ENCODE measurements around the gene C2orf68.
"Not testable (repeated sequence)": the region's sequence is repeated elsewhere in the genome, so short reads cannot be mapped to it uniquely, and the experiment has no call there.

The C2orf68 gene

DNA sequence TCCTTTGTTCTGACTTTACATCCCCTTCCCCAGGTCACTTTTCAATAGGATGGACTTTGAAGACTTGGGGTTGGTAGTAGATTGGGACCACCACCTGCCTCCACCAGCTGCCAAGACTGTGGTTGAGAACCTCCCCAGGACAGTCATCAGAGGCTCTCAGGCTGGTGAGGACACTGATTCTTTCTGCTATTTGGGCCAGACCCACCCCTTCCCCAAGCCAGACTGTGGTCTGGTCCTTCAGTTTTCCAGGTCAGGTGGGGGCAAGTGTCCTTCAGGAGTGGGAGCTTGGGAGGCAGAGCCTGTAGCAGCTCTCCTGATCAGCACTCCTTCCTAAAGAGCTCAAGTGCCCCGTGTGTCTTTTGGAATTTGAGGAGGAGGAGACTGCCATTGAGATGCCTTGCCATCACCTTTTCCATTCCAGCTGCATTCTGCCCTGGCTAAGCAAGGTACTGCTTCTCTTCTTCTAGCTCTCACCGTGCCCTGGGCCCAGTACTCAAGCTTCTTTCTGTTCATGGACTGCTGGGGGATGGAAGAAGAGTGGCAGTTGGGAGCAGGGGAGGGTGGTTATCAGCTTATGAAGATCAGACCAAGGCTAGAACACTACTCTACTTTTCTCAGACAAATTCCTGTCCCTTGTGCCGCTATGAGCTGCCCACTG is 15.3 kb downstream of the C2orf68 start:
- H3K36me3 Mint-ChIP-seq = no peaks in the 10 kb centered on the region
- peaks cover 33% of the 10 kb centered on the region for H3K4me1 Mint-ChIP-seq
- H3K4me3 Mint-ChIP-seq = peak overlapping the region; percentile 99

GRCh38 chr2:85596026-85596333 is 15.9 kb downstream of the C2orf68 start:
- Mint-ChIP-seq H3K4me3 (peak overlapping the region; percentile 99), H3K4me1 (peaks cover 33% of the 10 kb centered on the region), H3K27me3 (no peaks in the 10 kb centered on the region), H3K9me3 (no peaks in the 10 kb centered on the region), H3K27ac (peak overlapping the region; percentile 97), H3K36me3 (no peaks in the 10 kb centered on the region)

More for the DNA sequence above, 15.3 kb downstream of the C2orf68 start:
- no peaks in the 10 kb centered on the region for H3K9me3 Mint-ChIP-seq
- H3K27ac Mint-ChIP-seq = peak overlapping the region; percentile 59
- H3K27me3 Mint-ChIP-seq = no peaks in the 10 kb centered on the region

DNA sequence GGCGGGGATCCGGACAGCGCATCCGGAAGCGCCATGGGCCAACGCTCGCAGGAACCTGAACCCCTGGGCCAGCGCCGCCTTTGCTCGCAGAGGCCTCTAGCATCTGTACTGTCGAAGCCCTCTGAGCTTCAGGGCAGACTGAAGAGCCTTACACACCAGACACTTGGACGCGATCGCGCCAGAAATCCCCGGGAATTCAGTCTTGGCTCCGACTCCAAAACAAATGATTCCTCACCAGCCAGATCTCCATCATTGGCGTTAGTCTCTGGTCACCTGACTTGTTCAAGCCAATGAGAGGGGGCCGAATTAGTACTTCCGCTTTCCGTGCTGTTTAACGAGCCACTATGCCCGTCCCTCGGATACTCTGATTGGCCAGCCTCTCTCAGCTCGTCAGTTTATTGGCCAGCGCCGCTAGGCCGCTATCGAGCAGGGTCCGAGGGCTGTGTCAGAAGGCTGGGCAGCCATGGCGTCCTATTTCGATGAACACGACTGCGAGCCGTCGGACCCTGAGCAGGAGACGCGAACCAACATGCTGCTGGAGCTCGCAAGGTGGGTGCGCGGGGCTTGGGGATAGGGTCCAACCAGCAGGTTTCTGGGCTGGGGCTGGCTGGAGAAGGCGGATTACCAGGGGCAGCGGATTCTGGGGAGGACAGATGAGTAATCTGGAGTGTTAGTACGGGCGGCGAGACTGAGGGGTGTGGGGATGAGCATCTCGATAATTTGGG is 16.4 kb downstream of the C2orf68 start, which contains the start of gene RNF181:
Gene RNF181, plus strand, starts transcription at position 445 of the 725 bp plus-strand sequence. Its CDS starts 19 bp downstream, at position 464.
- Mint-ChIP-seq H3K4me1 (peaks cover 36% of the 10 kb centered on the region), H3K9me3 (no peaks in the 10 kb centered on the region), H3K4me3 (peak within 1 kb of the TSS; percentile 99), H3K27ac (peak within 1 kb of the TSS; percentile 97), H3K36me3 (no peaks in the 10 kb centered on the region), H3K27me3 (no peaks in the 10 kb centered on the region)

GRCh38 chr2:85594715-85595300 is 17.1 kb downstream of the C2orf68 start:
- Mint-ChIP-seq H3K4me3 (peak overlapping the region; percentile 99), H3K4me1 (peaks cover 42% of the 10 kb centered on the region), H3K36me3 (no peaks in the 10 kb centered on the region)

GRCh38 chr2:85593023-85593422 is 18.8 kb downstream of the C2orf68 start:
- H3K4me1 Mint-ChIP-seq = peaks cover 51% of the 10 kb centered on the region
- no peak overlapping the region for H3K27ac Mint-ChIP-seq
- H3K4me3 Mint-ChIP-seq = no peak overlapping the region
- H3K9me3 Mint-ChIP-seq = no peaks in the 10 kb centered on the region
- no peaks in the 10 kb centered on the region for H3K36me3 Mint-ChIP-seq
- no peaks in the 10 kb centered on the region for H3K27me3 Mint-ChIP-seq

More at GRCh38 chr2:85594715-85595300, 17.1 kb downstream of the C2orf68 start:
- H3K9me3 Mint-ChIP-seq = no peaks in the 10 kb centered on the region
- peak overlapping the region; percentile 97 for H3K27ac Mint-ChIP-seq
- H3K27me3 Mint-ChIP-seq = no peaks in the 10 kb centered on the region

GRCh38 chr2:85592299-85592698 is 19.6 kb downstream of the C2orf68 start:
- H3K9me3 Mint-ChIP-seq, H3K4me3 Mint-ChIP-seq, H3K27me3 Mint-ChIP-seq, H3K36me3 Mint-ChIP-seq, H3K27ac Mint-ChIP-seq: not testable (repeated sequence)
- H3K4me1 Mint-ChIP-seq = peaks cover 58% of the 10 kb centered on the region

DNA sequence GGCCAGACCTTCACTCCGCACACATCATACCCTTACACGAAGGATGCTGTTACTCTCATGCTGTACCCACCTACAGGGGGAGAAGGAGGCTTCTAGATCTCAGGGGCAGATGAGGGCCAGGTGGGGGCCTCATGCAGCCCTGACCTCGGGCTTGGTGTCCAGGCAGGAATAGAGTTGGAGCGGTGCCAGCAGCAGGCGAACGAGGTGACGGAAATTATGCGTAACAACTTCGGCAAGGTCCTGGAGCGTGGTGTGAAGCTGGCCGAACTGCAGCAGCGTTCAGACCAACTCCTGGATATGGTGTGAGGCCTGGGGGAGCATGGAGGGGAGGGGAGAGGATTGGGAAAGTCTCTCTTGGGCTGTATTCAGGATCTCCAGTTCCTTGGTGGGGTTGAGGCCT is 20.3 kb downstream of the C2orf68 start:
- peaks cover 51% of the 10 kb centered on the region for H3K4me1 Mint-ChIP-seq

GRCh38 chr2:85590950-85591349 is 20.9 kb downstream of the C2orf68 start:
- Mint-ChIP-seq H3K36me3 (no peaks in the 10 kb centered on the region), H3K27me3 (no peaks in the 10 kb centered on the region), H3K9me3 (no peaks in the 10 kb centered on the region), H3K4me3 (no peak overlapping the region), H3K27ac (no peak overlapping the region), H3K4me1 (peaks cover 48% of the 10 kb centered on the region)

More for the DNA sequence above, 20.3 kb downstream of the C2orf68 start:
- no peaks in the 10 kb centered on the region for H3K27me3 Mint-ChIP-seq
- H3K9me3 Mint-ChIP-seq = no peaks in the 10 kb centered on the region
- H3K27ac Mint-ChIP-seq = peak overlapping the region; percentile 65
- H3K36me3 Mint-ChIP-seq = no peaks in the 10 kb centered on the region
- no peak overlapping the region for H3K4me3 Mint-ChIP-seq

DNA sequence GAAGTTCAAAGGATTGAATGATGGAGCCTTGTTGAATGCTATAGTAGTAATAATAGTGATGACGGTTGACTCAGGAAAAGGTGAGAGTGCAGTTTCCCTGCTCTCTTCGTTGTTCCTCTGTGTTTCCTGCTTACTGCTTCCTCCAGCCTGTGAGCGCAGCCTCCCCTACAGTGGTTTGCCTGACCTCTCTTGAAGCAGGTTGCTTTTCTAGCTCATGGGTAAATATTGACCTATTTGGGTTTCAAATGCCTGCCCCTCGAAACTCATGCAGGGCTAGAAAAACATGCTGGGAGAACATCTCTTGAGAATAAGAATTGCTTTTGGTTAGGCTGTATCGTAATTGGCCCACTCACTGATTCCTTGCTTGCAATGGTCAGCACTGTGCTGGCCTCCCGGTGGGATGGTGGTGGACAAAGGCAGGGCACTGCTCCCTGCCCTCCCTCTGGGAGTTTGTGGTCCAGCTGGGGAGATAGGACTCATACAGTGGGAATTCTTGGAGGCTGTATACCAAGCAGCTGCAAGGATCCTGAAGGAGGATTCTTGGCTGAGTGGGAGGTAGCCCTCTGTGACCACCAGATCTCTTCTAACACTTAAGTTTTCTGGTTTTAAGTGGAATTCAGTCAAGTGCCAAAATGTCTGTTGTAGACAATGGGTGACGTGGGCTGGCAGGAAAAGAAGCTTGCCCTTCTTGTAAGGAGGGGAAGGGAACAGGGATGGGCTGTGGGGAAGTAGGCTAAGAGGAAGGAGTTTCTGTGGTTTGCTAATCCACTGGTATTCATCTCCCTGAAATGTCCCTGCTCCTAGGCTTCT is 21.7 kb downstream of the C2orf68 start:
- no peaks in the 10 kb centered on the region for H3K36me3 Mint-ChIP-seq
- peaks cover 48% of the 10 kb centered on the region for H3K4me1 Mint-ChIP-seq
- no peak overlapping the region for H3K27ac Mint-ChIP-seq
- no peaks in the 10 kb centered on the region for H3K27me3 Mint-ChIP-seq
- H3K4me3 Mint-ChIP-seq = no peak overlapping the region
- H3K9me3 Mint-ChIP-seq = no peaks in the 10 kb centered on the region

DNA sequence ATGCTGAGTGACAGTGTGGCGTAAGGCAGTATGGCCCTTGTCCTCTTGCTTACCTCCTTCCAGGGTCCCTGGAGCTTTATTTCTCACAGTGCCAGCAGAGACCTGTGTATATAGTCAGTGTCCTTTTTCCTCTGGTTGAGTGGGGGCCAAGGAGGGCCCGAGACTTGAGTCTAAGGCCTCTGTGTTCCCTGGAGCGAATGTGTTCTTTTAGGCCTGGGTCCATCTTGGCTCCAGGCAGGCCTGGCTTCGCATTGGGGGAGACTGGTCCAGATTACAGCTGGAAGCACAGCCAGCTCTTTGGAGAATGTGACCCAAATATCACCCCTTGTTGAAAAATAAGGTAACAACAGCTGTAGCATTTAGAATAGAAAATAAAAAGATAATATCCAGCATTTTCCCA is 22.7 kb downstream of the C2orf68 start:
- Mint-ChIP-seq H3K9me3 (no peaks in the 10 kb centered on the region), H3K27me3 (no peaks in the 10 kb centered on the region), H3K4me3 (no peak overlapping the region), H3K36me3 (no peaks in the 10 kb centered on the region), H3K4me1 (peaks cover 44% of the 10 kb centered on the region), H3K27ac (no peak overlapping the region)

- H3K27me3 Mint-ChIP-seq = no peaks in the 10 kb centered on the region
- peaks cover 44% of the 10 kb centered on the region for H3K4me1 Mint-ChIP-seq
- H3K9me3 Mint-ChIP-seq = no peaks in the 10 kb centered on the region
- H3K27ac Mint-ChIP-seq = peak overlapping the region; percentile 53
- no peak overlapping the region for H3K4me3 Mint-ChIP-seq
- H3K36me3 Mint-ChIP-seq = no peaks in the 10 kb centered on the region
Observed at GRCh38 chr2:85588645-85589044, 23.2 kb downstream of the C2orf68 start.

GRCh38 chr2:85588236-85588635 is 23.6 kb downstream of the C2orf68 start:
- Mint-ChIP-seq H3K4me1 (peaks cover 48% of the 10 kb centered on the region), H3K36me3 (no peaks in the 10 kb centered on the region), H3K27me3 (no peaks in the 10 kb centered on the region), H3K27ac (peak overlapping the region; percentile 53), H3K9me3 (no peaks in the 10 kb centered on the region), H3K4me3 (no peak overlapping the region)

GRCh38 chr2:85585781-85586105 is 26.1 kb downstream of the C2orf68 start:
- peaks cover 61% of the 10 kb centered on the region for H3K4me1 Mint-ChIP-seq
- H3K9me3 Mint-ChIP-seq = no peaks in the 10 kb centered on the region
- H3K36me3 Mint-ChIP-seq = no peaks in the 10 kb centered on the region
- no peaks in the 10 kb centered on the region for H3K27me3 Mint-ChIP-seq
- H3K27ac Mint-ChIP-seq = peak overlapping the region; percentile 94
- H3K4me3 Mint-ChIP-seq = peak overlapping the region; percentile 57

DNA sequence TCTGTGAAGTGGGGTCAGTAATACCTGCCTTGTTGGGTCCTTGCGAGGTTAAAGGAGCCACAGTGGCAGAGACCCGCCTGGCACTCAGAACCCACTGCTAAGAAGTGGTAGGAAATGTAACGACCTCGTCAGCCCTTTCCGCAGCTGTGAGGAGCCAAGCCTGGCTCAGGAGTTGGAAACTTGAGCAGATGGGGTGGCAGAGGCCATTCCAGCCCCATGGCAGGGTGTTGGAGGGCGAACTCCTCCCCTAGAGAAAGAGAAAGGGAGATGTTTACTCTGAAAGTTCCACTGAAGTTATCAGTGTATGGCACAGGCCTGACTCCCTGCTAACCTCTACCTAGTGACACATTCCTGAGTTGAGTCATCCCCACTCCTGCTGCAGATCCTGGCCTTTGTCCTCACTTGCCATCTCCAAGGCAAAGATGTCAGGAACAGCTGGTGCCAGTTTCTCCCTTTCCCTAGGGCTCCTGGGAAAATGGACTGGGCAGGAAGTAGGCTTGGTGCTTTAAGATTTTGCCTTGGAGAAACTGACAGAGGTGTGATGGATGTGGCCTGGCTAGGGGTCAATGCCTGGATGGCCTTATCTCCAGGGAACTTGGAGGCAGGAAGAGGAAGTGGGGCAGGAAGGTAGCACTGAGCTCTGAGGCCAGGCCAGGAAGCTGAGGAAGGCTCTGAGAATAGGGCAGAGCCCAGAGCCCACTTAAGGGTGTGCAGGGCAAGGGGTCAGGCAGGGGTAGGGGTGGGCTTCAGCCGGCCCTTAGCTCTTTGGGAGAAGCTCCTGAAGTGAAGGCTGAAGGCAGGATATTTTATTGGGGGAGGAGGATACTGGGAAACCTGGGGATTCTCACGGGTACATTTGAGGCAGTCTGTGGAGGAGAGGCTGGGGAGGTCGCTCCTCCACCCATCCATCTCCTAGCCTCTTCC is 26.7 kb downstream of the C2orf68 start:
- no peaks in the 10 kb centered on the region for H3K9me3 Mint-ChIP-seq
- H3K4me1 Mint-ChIP-seq = peaks cover 61% of the 10 kb centered on the region

More for the DNA sequence above, 26.7 kb downstream of the C2orf68 start:
- no peaks in the 10 kb centered on the region for H3K27me3 Mint-ChIP-seq
- peak overlapping the region; percentile 94 for H3K27ac Mint-ChIP-seq
- peak overlapping the region; percentile 84 for H3K4me3 Mint-ChIP-seq
- no peaks in the 10 kb centered on the region for H3K36me3 Mint-ChIP-seq
